Spleen (tissue), 11 donors: Measurements from ENCODE around the gene POLL. TPM values are rescaled to one million over a fixed set of nuclear protein-coding genes. Genes with fewer than 3 reads are reported as not detected.

Experiments used
- DNase-seq: peaks from one replicate; pipeline ENCODE4 v3.0.0-alpha.2; 2020
- H3K27ac ChIP-seq, 8 donors: fragments of 200-600 bp; sonication (generic) in 7 of 8; 1 replicate in 4 of 8; 2 replicates in 4 of 8; pipeline versions ENCODE4 v1.5.0 to v1.8.0; 2016 to 2021; ENCODE audit warnings: inconsistent platforms in 4 of 8, mild to moderate bottlenecking in 4 of 8, moderate library complexity in 1 of 8
- H3K27me3 ChIP-seq, 7 donors: fragments of 200-600 bp; sonication (generic) in 6 of 7; replicated peaks in 1 of 7; 1 replicate in 4 of 7; 2 replicates in 3 of 7; pipeline versions ENCODE4 v1.5.0 to v1.8.0; 2016 to 2021; ENCODE audit warnings: inconsistent platforms in 3 of 7, mild to moderate bottlenecking in 1 of 7
- H3K36me3 ChIP-seq, 6 donors: fragments of 200-600 bp; sonication (generic) in 5 of 6; 1 replicate in 4 of 6; 2 replicates in 2 of 6; pipeline versions ENCODE4 v1.5.0 to v1.8.0; 2016 to 2021; ENCODE audit warnings: inconsistent platforms in 2 of 6
- H3K4me1 ChIP-seq, 6 donors: fragments of 200-600 bp; sonication (generic) in 5 of 6; 1 replicate in 3 of 6; 2 replicates in 3 of 6; pipeline versions ENCODE4 v1.5.0 to v1.8.0; 2016 to 2021; ENCODE audit warnings: inconsistent platforms in 3 of 6
- H3K4me3 ChIP-seq, 8 donors: fragments of 200-600 bp; sonication (generic) in 7 of 8; 1 replicate in 4 of 8; 2 replicates in 4 of 8; pipeline versions ENCODE4 v1.5.0 to v1.8.0; 2016 to 2021; ENCODE audit warnings: inconsistent platforms in 4 of 8, mild to moderate bottlenecking in 4 of 8, moderate library complexity in 2 of 8
- H3K9me3 ChIP-seq, 8 donors: fragments of 200-600 bp; sonication (generic) in 7 of 8; 1 replicate in 4 of 8; 2 replicates in 4 of 8; pipeline versions ENCODE4 v1.5.0 to v1.8.0; 2016 to 2021; ENCODE audit warnings: inconsistent platforms in 4 of 8
- CTCF ChIP-seq, 11 experiments: fragments of 200-600 bp in 7 of 11; fragments of 450-650 bp in 4 of 11; sonication (generic) in 4 of 11; IDR thresholded peaks in 8 of 11; conservative IDR thresholded peaks in 3 of 11; 1 replicate in 7 of 11; 2 replicates in 4 of 11; pipeline versions ENCODE4 v1.4.0 to v1.8.0; 2016 to 2021; ENCODE audit warnings: antibody characterized with exemption in 11 of 11, inconsistent platforms in 4 of 11, mild to moderate bottlenecking in 1 of 11
- POLR2A ChIP-seq, 3 donors: fragments of 450-650 bp; IDR thresholded peaks; one replicate each; pipeline ENCODE4 v1.5.1; 2017; ENCODE audit warnings: antibody characterized with exemption in 3 of 3, mild to moderate bottlenecking in 1 of 3
- POLR2AphosphoS5 ChIP-seq, 3 donors: sonication (generic); formaldehyde crosslinking; IDR thresholded peaks; one replicate each; pipeline ENCODE4 v1.5.1; 2017; ENCODE audit warnings: antibody characterized with exemption in 3 of 3
- WGBS, 5 donors: extraction: QIAGEN DNeasy Blood & Tissue Kit in 3 of 5; methylation state at CpG; one replicate each; pipeline versions ENCODE4 v1.1.5 to v1.1.7; 2013 to 2018; 5-methylcytosine and 5-hydroxymethylcytosine counted together
- intact Hi-C: fragments of 100-400 bp; cut with DNase I; formaldehyde crosslinking; loops from one replicate; pipeline ENCODE4 v1.15.0; 2023; ENCODE audit warnings: low total_unique reads
- polyA plus RNA-seq, 3 donors: library from polyadenylated mRNA; stranded (reverse); fragments of 200-250 nt; gene quantifications; one replicate each; pipeline ENCODE4 v1.2.1, GENCODE V29; 2013
- total RNA-seq, 7 donors: library from RNA; depleted of rRNA in 3 of 7; stranded (reverse); fragments of >200 nt in 3 of 7; fragmentation: NEBNext Ultra II Directional in 4 of 7; extraction: Animal tissue kit (Norgen Biotek cat#: 25700) in 4 of 7; gene quantifications; one replicate each; pipeline versions ENCODE4 v1.1.0 to v1.2.1, GENCODE V29; 2016 to 2021
- donor health status: healthy with polysubstance abuse.
- donor health status: DM: no; HTN: no; CAD: no; lungs with moderate emphysema.
- donor health status: DM: no; HTN: no; CAD: no.
- donor health status: Bipolar disorder and iron deficiency.
- donor health status: healthy.
- donor health status: DM: no; HTN: no; CAD: no.
- donor health status: DM: yes; HTN: yes; CAD: no.

Gene POLL
- total and polyA plus RNA-seq, 10 donors: 22.3 to 40.3 (median 29.1) TPM

- Histone ChIP-seq H3K4me1 (peaks cover 15 to 38% (median 29%) of the 10 kb centered on the region in 6 donors), H3K27me3 (peaks cover 2 to 79% (median 39%) of the 10 kb centered on the region in 7 donors), H3K27ac (no peak overlapping the region), H3K4me3 (no peak overlapping the region), H3K9me3 (peaks cover 0 to under 1% (median 0%) of the 10 kb centered on the region in 8 donors), H3K36me3 (no peaks in the 10 kb centered on the region)
- DNase-seq: no peak
- intact Hi-C loops: no loop called here
- TF ChIP-seq POLR2A (IDR thresholded peaks at IDR 0.05): no peak
- no peak for TF ChIP-seq POLR2AphosphoS5 (IDR thresholded peaks at IDR 0.05)
- TF ChIP-seq CTCF (IDR thresholded peaks at IDR 0.05 in 8 of 11, conservative IDR thresholded peaks at IDR 0.05 in 3 of 11): no peak
- 66 to 71% (median 68%) methylated on average over 7 of the region's 7 CpGs for WGBS, 5 donors
Observed at GRCh38 chr10:101567165-101568006, 20.7 kb downstream of the POLL start.

- H3K9me3 ChIP-seq: no peaks in the 10 kb centered on the region
- 15 to 33% (median 17%) methylated on average over 28 to 59 of the region's 59 CpGs for WGBS, 5 donors
- H3K36me3 ChIP-seq: no peaks in the 10 kb centered on the region
- peaks cover 2 to 80% (median 39%) of the 10 kb centered on the region in 7 donors for H3K27me3 ChIP-seq
- DNase-seq: no peak
- intact Hi-C loops: no loop called here
- peaks cover 15 to 38% (median 29%) of the 10 kb centered on the region in 6 donors for H3K4me1 ChIP-seq
- H3K27ac ChIP-seq: no peak overlapping the region
- H3K4me3 ChIP-seq: peak overlapping the region in 5 of 8 donors; percentile 6 to 43 (median 12)
- peak in 1 of 11 experiments; percentile 9 for TF ChIP-seq CTCF (IDR thresholded peaks at IDR 0.05 in 8 of 11, conservative IDR thresholded peaks at IDR 0.05 in 3 of 11)
- TF ChIP-seq POLR2A (IDR thresholded peaks at IDR 0.05): no peak
- peak in 2 of 3 donors; percentile 17 to 37 for TF ChIP-seq POLR2AphosphoS5 (IDR thresholded peaks at IDR 0.05)
Observed at GRCh38 chr10:101566333-101567164, 21.5 kb downstream of the POLL start.

GRCh38 chr10:101565936-101566332, 22.1 kb downstream of the POLL start:
- no peaks in the 10 kb centered on the region for H3K36me3 ChIP-seq
- H3K4me3 ChIP-seq: peak overlapping the region in 2 of 8 donors; percentile 11 to 43
- DNase-seq: no peak
- no peaks in the 10 kb centered on the region for H3K9me3 ChIP-seq
- TF ChIP-seq POLR2AphosphoS5 (IDR thresholded peaks at IDR 0.05) (no peak), POLR2A (IDR thresholded peaks at IDR 0.05) (no peak), CTCF (IDR thresholded peaks at IDR 0.05 in 8 of 11, conservative IDR thresholded peaks at IDR 0.05 in 3 of 11) (no peak)
- peaks cover 15 to 33% (median 27%) of the 10 kb centered on the region in 6 donors for H3K4me1 ChIP-seq
- intact Hi-C loops: no loop called here
- no peak overlapping the region for H3K27ac ChIP-seq
- 55 to 87% (median 79%) methylated on average over 5 to 8 of the region's 8 CpGs for WGBS, 5 donors
- H3K27me3 ChIP-seq: peaks cover 2 to 81% (median 39%) of the 10 kb centered on the region in 7 donors
